Activated T-helper 1 cell treated with anti-CD3 and anti-CD28 coated beads, Interleukin-12 subunit alpha, Interleukin-12 subunit beta, Interleukin-2, Interleukin-4 antibody, amounts not matched to agents 30 ng/mL and 10 ng/mL and 1 ng/mL, durations not matched to agents 14 hours and 24 hours and 36 hours (primary cell): ENCODE measurements around the gene TANGO2. TPM values are rescaled to one million over a fixed set of nuclear protein-coding genes. Genes with fewer than 3 reads are reported as not detected.

ENCODE experiments used
- DNase-seq: peaks from one replicate; pipeline ENCODE4 v3.0.0; 2021; ENCODE audit warnings: low spot score
- H3K27ac Mint-ChIP-seq: one replicate; pipeline ENCODE4 v1.8.0; 2021; ENCODE audit warnings: mild to moderate bottlenecking, mixed read lengths
- H3K27me3 Mint-ChIP-seq: one replicate; pipeline ENCODE4 v1.8.0; 2022; ENCODE audit warnings: mild to moderate bottlenecking, moderate library complexity, mixed read lengths; ENCODE audit not compliant: insufficient read depth
- H3K36me3 Mint-ChIP-seq: one replicate; pipeline ENCODE4 v1.8.0; 2021; ENCODE audit warnings: low read depth, mixed read lengths
- H3K4me1 Mint-ChIP-seq: one replicate; pipeline ENCODE4 v1.8.0; 2021; ENCODE audit warnings: low read depth, mixed read lengths
- H3K4me3 Mint-ChIP-seq: one replicate; pipeline ENCODE4 v1.8.0; 2021; ENCODE audit warnings: mild to moderate bottlenecking, moderate library complexity, mixed read lengths
- H3K9me3 Mint-ChIP-seq: one replicate; pipeline ENCODE4 v1.8.0; 2021; ENCODE audit warnings: mixed read lengths
- intact Hi-C: fragments of 100-400 bp; cut with micrococcal nuclease; formaldehyde crosslinking; loops from one replicate; pipeline ENCODE4 v1.15.1; 2024
- total RNA-seq: library from RNA; stranded (reverse); gene quantifications from 2 replicates; pipeline ENCODE4 v1.2.3, GENCODE V29; 2022

The TANGO2 gene
- total RNA-seq, 1 donor from 2014 or later = 29.2 TPM

- H3K9me3 Mint-ChIP-seq = no peaks in the 10 kb centered on the region
- H3K27me3 Mint-ChIP-seq = peaks cover 3% of the 10 kb centered on the region
- intact Hi-C loops = no loop called here
- no peaks in the 10 kb centered on the region for H3K36me3 Mint-ChIP-seq
- H3K4me3 Mint-ChIP-seq = no peak overlapping the region
- H3K4me1 Mint-ChIP-seq = peaks cover 22% of the 10 kb centered on the region
- H3K27ac Mint-ChIP-seq = no peak overlapping the region
- no peak for DNase-seq
Measured at GRCh38 chr22:20024650-20025397, 3.9 kb downstream of the TANGO2 start.

GRCh38 chr22:20025401-20026203, 4.7 kb downstream of the TANGO2 start:
- intact Hi-C loops = no loop called here
- no peak overlapping the region for H3K27ac Mint-ChIP-seq
- no peak for DNase-seq
- no peaks in the 10 kb centered on the region for H3K9me3 Mint-ChIP-seq
- H3K27me3 Mint-ChIP-seq = no peaks in the 10 kb centered on the region
- H3K36me3 Mint-ChIP-seq = no peaks in the 10 kb centered on the region
- peaks cover 15% of the 10 kb centered on the region for H3K4me1 Mint-ChIP-seq
- peak overlapping the region; percentile 30 for H3K4me3 Mint-ChIP-seq

DNA sequence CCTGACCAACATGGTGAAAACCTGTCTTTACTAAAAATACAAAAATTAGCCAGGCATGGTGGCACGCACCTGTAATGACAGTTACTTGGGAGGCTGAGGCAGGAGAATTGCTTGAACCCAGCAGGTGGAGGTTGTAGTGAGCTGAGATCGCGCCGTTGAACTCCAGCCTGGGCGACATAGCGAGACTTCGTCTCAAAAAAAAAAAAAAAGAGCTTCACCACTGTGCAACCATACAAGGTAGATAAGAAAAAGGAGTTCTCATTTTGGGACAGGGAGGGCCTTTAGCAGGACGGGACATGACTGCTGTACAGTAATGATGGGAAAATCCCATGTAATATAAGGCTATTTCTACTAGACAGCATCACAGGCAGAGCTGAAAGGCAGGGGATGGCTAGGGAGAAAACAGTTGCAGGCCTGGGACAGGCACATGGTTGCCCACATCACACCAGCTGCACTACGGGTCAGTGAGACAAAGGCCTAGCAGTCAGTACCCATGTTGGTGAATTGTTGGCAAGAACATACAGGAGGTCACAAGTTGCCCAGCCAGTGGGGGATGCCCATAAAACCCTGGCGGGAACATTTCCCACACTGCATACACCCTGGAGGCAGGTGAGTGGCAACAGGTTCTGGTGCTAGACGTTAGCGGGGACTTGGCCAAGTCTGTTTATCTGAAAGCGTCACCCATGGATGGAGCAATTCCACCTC, 5.4 kb downstream of the TANGO2 start:
- Mint-ChIP-seq H3K36me3 (no peaks in the 10 kb centered on the region), H3K4me3 (no peak overlapping the region), H3K27ac (no peak overlapping the region), H3K4me1 (peaks cover 13% of the 10 kb centered on the region), H3K27me3 (no peaks in the 10 kb centered on the region), H3K9me3 (no peaks in the 10 kb centered on the region)
- intact Hi-C loops = no loop called here
- no peak for DNase-seq

GRCh38 chr22:20026996-20027601, 6.2 kb downstream of the TANGO2 start:
- Mint-ChIP-seq H3K4me1 (peaks cover 6% of the 10 kb centered on the region), H3K36me3 (no peaks in the 10 kb centered on the region), H3K27ac (no peak overlapping the region), H3K27me3 (no peaks in the 10 kb centered on the region), H3K4me3 (no peak overlapping the region), H3K9me3 (no peaks in the 10 kb centered on the region)
- intact Hi-C loops = no loop called here
- DNase-seq = no peak

DNA sequence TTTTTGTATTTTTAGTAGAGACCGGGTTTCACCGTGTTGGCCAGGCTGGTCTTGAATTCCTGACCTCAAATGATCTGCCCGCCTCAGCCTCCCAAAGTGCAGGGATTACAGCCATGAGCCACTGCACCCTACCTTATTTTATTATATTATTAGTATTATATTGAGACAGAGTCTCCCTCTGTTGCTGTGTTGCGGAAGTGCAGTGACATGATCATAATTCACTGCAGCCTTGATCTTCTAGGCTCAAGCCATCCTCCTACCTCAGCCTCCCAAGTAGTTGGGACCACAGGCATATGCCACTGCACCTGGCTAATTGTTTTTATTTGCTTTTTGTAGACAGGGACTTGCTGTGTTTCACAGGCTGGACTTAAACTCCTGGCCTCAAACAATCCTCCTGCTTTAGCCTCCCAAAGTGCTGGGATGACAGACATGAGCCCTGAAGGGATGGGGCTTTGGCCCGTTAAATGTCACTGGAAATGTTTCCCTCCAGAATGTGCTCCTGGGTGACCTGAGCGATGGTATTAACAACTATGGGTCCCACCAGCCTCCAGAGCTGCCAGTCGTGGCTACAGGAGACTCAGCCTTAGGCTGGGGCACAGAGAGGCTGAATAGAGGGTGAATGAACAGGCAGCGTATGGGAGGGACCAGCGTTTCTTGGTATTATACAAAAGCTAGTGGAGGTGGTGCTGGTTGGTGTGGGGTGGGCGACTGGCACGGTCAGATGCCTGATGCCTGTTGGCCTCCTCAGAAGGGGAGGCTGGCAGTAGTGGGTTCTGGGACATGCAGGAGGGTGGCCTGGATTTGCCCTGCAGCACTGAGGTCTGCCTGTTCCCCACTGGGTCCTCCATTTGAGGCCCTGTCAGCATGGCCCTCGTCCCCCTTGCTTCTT, 7.3 kb downstream of the TANGO2 start:
- no peaks in the 10 kb centered on the region for H3K4me1 Mint-ChIP-seq
- DNase-seq = no peak

DNA sequence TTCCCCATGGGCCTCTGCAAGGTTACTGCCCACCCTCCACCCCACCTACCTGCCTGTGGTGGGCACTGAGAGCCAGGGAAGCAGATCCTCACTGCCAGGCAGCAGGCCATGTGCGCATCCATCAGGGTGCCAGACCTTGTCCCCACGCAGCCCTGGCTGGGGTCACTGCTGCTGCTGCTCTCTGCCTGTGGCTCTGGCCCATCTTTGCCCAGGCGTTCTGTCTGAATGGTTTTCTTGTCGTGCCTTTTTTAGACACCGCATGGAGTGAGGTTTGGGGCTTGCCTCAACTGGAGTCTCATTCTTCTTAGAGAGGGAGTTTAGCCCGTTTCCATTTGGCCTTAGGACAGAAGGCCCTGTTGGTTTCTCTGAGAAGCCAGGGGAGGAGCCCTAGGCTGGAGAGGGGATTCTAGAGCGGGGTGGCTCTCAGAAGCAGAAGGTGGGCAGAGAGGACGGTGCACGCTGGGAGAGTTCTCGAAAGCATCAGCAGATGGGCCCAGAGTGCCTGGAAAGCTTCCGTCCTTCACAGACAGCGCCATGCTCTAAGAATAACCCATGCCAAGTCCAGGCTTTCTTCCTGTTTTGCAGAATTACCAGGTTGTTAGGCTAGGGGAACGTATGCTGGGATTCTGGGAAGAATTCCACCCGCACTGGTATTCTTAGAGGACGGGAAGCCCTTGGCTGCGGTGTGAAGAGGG, 8.1 kb downstream of the TANGO2 start:
- Mint-ChIP-seq H3K9me3 (no peaks in the 10 kb centered on the region), H3K36me3 (no peaks in the 10 kb centered on the region), H3K27ac (no peak overlapping the region), H3K4me3 (no peak overlapping the region), H3K27me3 (no peaks in the 10 kb centered on the region), H3K4me1 (no peaks in the 10 kb centered on the region)
- no peak for DNase-seq
- intact Hi-C loops = no loop called here

More for the DNA sequence above, 7.3 kb downstream of the TANGO2 start:
- Mint-ChIP-seq H3K36me3 (no peaks in the 10 kb centered on the region), H3K4me3 (no peak overlapping the region), H3K9me3 (no peaks in the 10 kb centered on the region), H3K27me3 (no peaks in the 10 kb centered on the region), H3K27ac (no peak overlapping the region)
- intact Hi-C loops = no loop called here

DNA sequence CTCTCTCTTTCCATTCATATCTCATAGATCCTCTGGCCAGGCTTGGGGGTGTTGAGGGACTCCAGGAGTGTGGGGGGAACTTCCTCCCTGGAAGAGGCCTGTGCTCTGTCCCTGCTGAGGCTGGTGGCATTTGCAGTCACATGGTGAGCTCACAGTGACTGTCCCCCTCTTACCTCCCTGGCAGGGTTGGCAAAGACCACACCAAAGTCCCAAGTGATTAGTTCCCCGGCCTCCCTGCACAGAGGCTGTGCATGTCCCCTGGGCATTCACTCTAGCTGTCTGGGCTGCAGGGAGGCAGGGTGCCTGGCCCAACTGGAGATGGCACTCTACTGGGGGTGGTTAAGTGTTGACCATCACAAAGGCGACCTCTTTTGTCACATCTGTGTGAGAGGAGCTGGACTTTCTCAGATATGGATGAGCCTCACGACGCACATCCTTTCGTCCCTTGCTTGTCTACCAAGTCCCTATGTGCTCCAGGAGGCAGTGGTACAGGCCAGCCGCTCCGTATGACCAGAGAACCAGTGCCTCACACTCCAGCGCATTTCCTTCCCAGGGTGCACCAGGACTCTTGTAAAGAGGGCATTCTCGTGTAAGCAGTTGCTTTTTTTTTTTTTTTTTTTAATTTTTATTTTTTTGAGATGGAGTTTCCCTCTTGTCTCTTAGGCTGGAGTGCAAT, 8.8 kb downstream of the TANGO2 start:
- no peaks in the 10 kb centered on the region for H3K9me3 Mint-ChIP-seq
- no peak for DNase-seq
- H3K4me3 Mint-ChIP-seq = no peak overlapping the region
- no peak overlapping the region for H3K27ac Mint-ChIP-seq
- intact Hi-C loops = no loop called here
- no peaks in the 10 kb centered on the region for H3K36me3 Mint-ChIP-seq
- no peaks in the 10 kb centered on the region for H3K27me3 Mint-ChIP-seq
- H3K4me1 Mint-ChIP-seq = no peaks in the 10 kb centered on the region

DNA sequence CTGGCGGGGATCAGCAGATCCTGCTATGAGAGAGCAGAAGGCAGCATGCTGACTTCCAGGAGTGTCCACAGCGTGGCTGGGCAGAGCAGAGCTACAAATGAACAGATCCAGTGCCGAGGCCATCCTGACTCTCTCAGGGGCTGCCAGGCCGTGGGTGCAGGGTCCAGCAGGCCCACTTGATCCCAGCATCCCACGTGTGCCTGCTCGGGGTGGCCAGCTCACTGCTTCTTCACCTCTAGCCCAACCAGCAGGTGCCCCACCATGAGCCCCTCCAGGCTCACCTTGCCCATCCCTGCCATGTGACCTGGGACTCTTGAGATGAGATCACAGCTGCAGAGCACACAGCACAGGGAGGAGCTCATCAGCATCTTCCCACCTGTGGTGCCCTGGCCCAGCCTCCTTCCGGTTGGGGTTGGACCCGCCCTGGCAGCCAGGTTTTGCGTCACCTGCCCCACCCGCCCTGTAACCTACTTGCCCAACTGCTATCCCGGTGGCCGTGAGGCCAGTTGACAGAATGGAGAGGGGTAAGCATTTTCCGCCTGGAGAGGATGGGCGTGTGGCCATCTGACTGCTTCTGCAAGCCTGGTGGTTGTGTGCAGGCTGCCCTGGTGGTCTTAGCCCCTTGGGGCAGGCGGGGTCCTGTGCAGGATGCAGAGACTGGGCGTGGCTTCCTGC, 11.0 kb downstream of the TANGO2 start:
- no peak overlapping the region for H3K27ac Mint-ChIP-seq
- intact Hi-C loops = no loop called here
- DNase-seq = no peak

GRCh38 chr22:20032407-20032991, 11.6 kb downstream of the TANGO2 start:
- Mint-ChIP-seq H3K36me3 (peaks cover 6% of the 10 kb centered on the region), H3K27me3 (no peaks in the 10 kb centered on the region), H3K4me3 (no peak overlapping the region), H3K27ac (no peak overlapping the region), H3K4me1 (peaks cover 4% of the 10 kb centered on the region), H3K9me3 (no peaks in the 10 kb centered on the region)
- no peak for DNase-seq
- intact Hi-C loops = no loop called here

More for the DNA sequence above, 11.0 kb downstream of the TANGO2 start:
- Mint-ChIP-seq H3K4me3 (no peak overlapping the region), H3K36me3 (peaks cover 3% of the 10 kb centered on the region), H3K9me3 (no peaks in the 10 kb centered on the region), H3K27me3 (no peaks in the 10 kb centered on the region), H3K4me1 (peaks cover 3% of the 10 kb centered on the region)

DNA sequence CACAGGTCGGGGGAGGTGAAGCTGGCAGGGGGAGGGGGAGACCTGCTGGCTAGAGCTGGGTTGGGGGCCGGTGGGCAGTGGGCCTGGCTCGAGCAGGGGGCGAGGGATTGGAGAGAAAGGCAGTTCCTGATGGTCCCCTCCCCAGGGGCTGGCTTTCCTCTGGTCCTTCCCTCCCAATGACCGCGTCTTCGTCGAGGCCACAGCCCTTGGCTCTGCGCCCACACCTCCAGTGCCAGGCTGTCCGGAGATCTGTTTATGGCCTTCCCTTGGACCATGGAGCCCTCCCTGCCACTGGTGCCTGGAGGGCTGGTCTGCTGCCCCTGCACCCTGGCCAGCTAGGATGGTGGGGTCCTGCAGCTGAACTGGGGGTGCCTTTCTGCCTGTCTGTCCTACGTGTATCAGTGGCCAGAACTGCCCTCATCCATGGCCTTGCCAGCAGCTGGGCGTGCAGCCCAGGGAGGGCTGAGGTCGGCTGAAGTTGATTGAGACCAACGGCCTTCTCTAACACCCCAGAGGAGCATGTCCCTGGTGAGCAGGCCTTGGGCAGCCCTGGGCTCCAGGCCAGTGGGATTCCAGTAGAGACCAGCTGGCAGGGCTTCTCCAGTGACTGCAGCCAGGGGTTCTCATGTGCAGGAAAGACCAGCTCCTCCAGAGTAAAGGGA, 12.3 kb downstream of the TANGO2 start:
- no peak for DNase-seq
- intact Hi-C loops = no loop called here
- Mint-ChIP-seq H3K9me3 (no peaks in the 10 kb centered on the region), H3K27me3 (no peaks in the 10 kb centered on the region), H3K36me3 (peaks cover 6% of the 10 kb centered on the region), H3K4me3 (no peak overlapping the region), H3K4me1 (peaks cover 4% of the 10 kb centered on the region), H3K27ac (no peak overlapping the region)
